HT1080 (cell line): ENCODE measurements around the gene SLC5A11. TPM values are rescaled to one million over a fixed set of nuclear protein-coding genes. Genes with fewer than 3 reads are reported as not detected.

Source experiments
- DNase-seq: peaks from one replicate; pipeline ENCODE4 v3.0.0-alpha.2; 2015; ENCODE audit warnings: low read depth
- total RNA-seq: library from RNA; depleted of rRNA; stranded (reverse); fragments of >200 nt; shearing (Covaris generic); gene quantifications from 2 replicates; pipeline ENCODE4 v1.2.3, GENCODE V29; 2014

The SLC5A11 gene
- total RNA-seq, 1 experiment from 2014 or later, result 0.06 TPM

GRCh38 chr16:24917236-24917635, 71.5 kb downstream of the SLC5A11 start:
- no peak for DNase-seq

- DNase-seq, result no peak
These were observed 72.1 kb downstream of the SLC5A11 start for GRCh38 chr16:24917891-24918290.

- no peak for DNase-seq
These were observed 72.9 kb downstream of the SLC5A11 start for GRCh38 chr16:24918641-24919040.

- no peak for DNase-seq
These were observed 73.8 kb downstream of the SLC5A11 start for GRCh38 chr16:24919536-24919935.

GRCh38 chr16:24920568-24920967, 74.8 kb downstream of the SLC5A11 start:
- no peak for DNase-seq

GRCh38 chr16:24921229-24921628, 75.5 kb downstream of the SLC5A11 start:
- DNase-seq, result no peak

GRCh38 chr16:24925163-24925562, 79.4 kb downstream of the SLC5A11 start:
- no peak for DNase-seq

- DNase-seq, result no peak
These were observed 83.6 kb downstream of the SLC5A11 start for GRCh38 chr16:24929409-24929808.

GRCh38 chr16:24930440-24930839, 84.7 kb downstream of the SLC5A11 start:
- no peak for DNase-seq

- no peak for DNase-seq
These were observed 85.3 kb downstream of the SLC5A11 start for GRCh38 chr16:24931091-24931490.

GRCh38 chr16:24935336-24935735, 89.6 kb downstream of the SLC5A11 start:
- DNase-seq, result no peak

GRCh38 chr16:24936151-24936550, 90.4 kb downstream of the SLC5A11 start:
- no peak for DNase-seq

GRCh38 chr16:24939224-24939623, 93.5 kb downstream of the SLC5A11 start:
- no peak for DNase-seq

- no peak for DNase-seq
These were observed 94.0 kb downstream of the SLC5A11 start for GRCh38 chr16:24939738-24940137.

- DNase-seq, result no peak
These were observed 97.7 kb downstream of the SLC5A11 start for GRCh38 chr16:24943471-24943870.

GRCh38 chr16:24944206-24944605, 98.4 kb downstream of the SLC5A11 start:
- no peak for DNase-seq

- DNase-seq, result no peak
These were observed 100.4 kb downstream of the SLC5A11 start for GRCh38 chr16:24946155-24946554.

GRCh38 chr16:24950275-24950674, 104.5 kb downstream of the SLC5A11 start:
- DNase-seq, result peak; percentile 30

- no peak for DNase-seq
These were observed 107.5 kb downstream of the SLC5A11 start for GRCh38 chr16:24953306-24953705.

- no peak for DNase-seq
These were observed 108.0 kb downstream of the SLC5A11 start for GRCh38 chr16:24953721-24954120.

- no peak for DNase-seq
These were observed 108.4 kb downstream of the SLC5A11 start for GRCh38 chr16:24954137-24954536.

GRCh38 chr16:24955975-24956731, 110.4 kb downstream of the SLC5A11 start:
- DNase-seq, result no peak

- no peak for DNase-seq
These were observed 112.1 kb downstream of the SLC5A11 start for GRCh38 chr16:24957887-24958286.
